GM18868 (cell line): ENCODE results near the gene CCDC50.

Source experiments
- ATAC-seq: cut with Tn5 transposase; IDR thresholded peaks from one replicate; pipeline ENCODE4 v1.9.1; 2021; ENCODE audit warnings: mild to moderate bottlenecking, moderate library complexity; ENCODE audit not compliant: unreplicated experiment

The CCDC50 gene

DNA sequence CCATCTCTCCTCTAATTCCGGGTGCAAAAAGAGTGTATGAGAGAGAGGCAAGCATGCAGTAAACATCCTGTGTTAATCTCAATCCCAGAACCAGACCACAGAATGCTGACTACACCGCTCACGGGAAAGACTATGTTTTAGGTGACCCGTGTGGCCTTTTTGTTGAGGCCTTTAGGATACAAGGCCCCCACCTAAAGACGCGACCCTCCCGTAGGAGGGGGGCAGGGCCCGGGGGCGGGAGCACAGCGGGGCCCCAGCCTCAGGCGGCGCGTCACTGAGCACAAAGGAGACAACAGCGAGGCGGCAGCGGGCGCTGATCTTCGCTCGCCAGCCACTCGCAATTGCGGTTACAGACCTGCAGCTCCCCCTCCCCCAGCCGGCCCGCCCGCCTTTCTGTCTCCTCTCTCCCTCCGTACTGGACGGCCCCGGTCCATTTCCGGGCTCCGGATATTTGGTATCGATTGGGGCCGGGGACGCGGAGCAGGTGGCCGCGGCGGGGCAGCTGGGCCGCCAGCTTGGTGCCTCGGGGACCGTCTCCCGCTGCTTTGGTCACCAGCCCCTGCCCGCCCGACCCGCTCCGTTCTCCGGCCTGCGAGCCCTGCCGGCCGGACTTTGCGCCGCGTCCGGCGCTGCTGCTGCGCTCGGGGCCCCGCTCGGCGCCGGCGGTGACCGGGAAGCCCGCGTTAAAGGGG lies at the start of gene CCDC50:
CCDC50 (plus strand) TSS at position 433 of the 692 bp plus-strand sequence. CDS start 281 bp downstream, outside the sequence.
- ATAC-seq = peak; percentile 84

GRCh38 chr3:191280111-191280510 lies 49.1 kb upstream of the CCDC50 start:
- no peak for ATAC-seq

GRCh38 chr3:191280882-191281281 lies 48.3 kb upstream of the CCDC50 start:
- no peak for ATAC-seq

- ATAC-seq = no peak
These were observed 46.7 kb upstream of the CCDC50 start for GRCh38 chr3:191282251-191283185.

DNA sequence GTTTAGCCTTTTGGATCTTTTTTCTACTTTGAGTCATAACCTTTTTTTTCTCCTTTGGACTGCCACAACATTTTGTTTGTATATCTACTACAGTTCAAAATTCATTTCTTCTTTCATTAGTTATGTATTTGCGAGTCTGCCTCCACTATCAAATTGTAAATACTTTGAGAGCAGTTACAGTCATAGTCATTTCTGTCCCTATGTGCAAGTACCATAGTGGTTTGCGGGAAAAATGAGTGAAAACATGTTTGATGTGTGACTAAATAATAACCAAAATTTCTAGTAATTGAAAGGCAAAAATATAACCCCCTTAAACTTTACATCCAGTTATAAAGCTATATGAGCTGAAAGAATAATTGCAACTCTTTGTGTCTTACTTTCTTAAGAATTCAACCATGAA lies 45.8 kb upstream of the CCDC50 start:
- ATAC-seq = no peak

- ATAC-seq = peak; percentile 87
These were observed 38.7 kb upstream of the CCDC50 start for GRCh38 chr3:191290311-191291025.

GRCh38 chr3:191292243-191293015 lies 36.8 kb upstream of the CCDC50 start:
- ATAC-seq = no peak

DNA sequence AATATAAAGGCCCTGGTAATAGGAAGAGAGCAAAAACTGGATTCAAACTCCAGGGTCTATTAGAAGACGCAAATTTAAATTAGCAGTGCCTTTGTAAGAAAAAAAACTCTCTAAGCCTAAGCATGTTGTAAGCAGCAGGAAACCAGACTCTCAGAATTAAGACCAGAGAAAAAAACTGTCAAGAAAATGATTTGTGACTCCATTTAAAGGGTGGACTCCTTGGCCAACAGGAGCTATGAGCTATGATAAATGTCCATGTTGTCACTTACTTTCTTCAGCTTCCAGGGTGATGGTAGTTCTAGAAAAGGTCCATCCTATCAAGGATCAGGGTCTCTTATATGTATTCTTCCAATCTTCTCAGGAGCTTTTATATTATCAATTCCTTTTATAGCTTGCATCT lies 34.9 kb upstream of the CCDC50 start:
- no peak for ATAC-seq

- peak; percentile 87 for ATAC-seq
These were observed 33.1 kb upstream of the CCDC50 start for GRCh38 chr3:191296041-191296541.

GRCh38 chr3:191298846-191299245 lies 30.3 kb upstream of the CCDC50 start:
- no peak for ATAC-seq

- peak; percentile 27 for ATAC-seq
These were observed 28.8 kb upstream of the CCDC50 start for GRCh38 chr3:191300422-191300821.

DNA sequence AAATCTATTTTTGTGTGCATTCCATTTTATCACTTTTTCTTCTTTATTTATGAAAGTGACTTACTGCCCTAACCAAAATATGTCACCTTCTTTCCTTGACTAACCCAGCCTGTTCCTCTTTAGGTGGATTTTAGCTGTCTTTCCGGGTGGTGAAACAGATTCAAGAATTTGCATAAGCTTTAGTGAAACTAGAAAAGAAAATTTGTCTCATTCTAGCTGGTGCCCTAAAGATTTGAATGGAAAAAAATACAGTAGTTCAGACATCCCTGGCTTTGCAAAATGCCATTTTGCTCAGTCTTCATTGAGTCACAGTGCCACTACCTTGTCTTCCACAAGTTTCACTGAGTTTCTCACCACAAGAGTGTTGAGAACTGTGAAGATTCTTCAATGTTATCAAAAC lies 28.2 kb upstream of the CCDC50 start:
- ATAC-seq = peak; percentile 60

DNA sequence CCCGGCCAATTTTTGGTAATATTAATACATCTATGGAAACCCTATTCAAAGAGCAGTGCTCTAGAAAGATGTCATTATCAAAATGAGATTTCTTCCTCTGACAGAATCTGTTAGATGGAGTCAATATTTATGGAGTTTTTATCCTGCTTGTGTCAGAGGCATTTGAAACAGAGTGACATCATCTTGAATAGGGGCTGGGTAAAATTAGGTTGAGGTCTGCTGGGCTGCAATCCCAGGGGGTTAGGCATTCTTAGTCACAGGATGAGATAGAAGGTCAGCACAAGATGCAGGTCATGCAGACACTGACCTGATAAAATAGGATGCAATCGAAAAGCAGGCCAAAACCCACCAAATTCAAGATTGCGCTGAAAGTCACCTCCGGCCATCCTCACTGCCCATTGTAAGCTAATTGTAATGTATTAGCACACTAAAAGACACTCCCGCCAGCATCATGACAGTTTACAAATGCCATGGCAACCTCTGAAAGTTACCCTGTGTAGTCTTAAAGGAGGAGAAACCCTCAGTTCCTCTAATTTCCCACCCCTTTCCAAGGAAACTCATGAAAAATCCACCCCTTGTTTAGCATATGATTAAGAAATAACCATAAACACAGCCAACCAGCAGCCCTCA lies 27.3 kb upstream of the CCDC50 start:
- ATAC-seq = no peak

DNA sequence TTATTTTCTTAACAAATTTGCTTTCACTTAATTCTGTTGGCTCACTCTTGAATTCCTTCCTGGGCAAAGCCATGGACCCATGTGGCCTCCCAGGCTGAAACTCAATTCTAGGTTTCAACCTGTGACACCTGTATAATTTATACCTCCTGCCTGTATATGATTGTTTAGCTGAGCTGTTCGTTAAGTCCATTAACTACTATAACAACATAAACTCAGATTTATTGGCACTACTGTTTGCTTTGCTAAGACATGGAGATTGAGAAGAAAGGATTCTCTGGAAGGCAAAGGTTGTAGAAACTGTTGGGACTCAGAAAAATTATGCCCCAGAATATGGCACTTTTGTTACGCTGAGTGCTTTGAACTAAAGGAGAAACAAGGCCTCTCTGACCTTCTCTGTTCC lies 26.7 kb upstream of the CCDC50 start:
- no peak for ATAC-seq

DNA sequence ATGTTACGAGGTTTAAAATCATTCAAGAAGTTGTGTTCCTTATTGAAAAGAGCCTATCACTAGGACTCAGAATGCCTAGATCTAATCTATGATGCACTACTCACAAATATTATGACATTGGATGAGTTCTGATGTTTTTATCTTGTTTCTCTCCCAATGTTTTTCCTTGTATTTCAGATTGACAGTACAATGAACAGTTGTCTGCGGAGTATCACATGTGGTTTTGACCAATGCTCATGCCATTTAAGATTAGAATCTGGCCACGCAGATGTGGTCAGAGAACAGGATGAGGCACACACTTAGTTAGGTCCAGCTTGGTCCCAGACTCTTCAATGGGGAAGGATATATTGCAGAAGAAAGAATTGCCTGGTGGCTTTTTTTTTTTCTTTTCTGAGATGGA lies 25.6 kb upstream of the CCDC50 start:
- no peak for ATAC-seq

GRCh38 chr3:191306428-191306827 lies 22.8 kb upstream of the CCDC50 start:
- ATAC-seq = no peak

DNA sequence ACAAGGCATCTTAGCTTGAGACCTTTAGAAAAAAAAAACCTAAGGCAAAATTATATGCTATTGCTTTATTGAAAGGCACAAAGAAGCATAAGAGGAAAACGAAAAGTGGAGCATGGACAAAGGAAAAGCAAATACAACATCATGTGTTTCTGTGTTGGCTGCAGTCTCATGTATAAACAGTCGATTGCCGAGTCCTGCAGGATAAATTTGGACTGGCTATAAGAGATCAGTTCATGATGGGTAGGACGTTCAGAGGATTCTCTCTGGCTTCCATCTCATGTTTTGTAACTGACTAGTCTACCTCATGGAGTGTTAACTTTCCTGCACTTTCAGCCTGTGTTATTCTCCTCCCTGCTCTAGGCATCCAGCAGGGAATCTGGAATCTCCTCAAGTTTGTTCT lies 21.9 kb upstream of the CCDC50 start:
- ATAC-seq = no peak

DNA sequence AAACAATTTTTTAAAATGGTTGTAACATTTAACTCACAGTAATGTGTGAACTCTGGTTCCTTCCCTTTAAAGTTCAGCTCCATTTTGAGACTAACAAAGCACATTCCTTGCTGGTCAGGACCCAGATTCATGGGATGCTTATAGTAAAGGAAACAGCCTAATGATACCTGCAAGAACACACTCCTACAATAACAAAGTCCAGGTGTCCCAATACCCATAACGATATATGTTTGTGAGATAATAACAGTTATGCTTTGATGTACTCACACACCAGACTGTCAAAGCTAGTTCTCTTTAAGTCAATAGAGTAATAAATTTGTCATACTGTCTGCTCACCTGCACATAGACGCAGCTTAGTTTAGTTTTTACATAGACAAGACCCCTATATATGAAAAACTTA lies 15.9 kb upstream of the CCDC50 start:
- no peak for ATAC-seq

GRCh38 chr3:191314109-191314728 lies 15.0 kb upstream of the CCDC50 start:
- no peak for ATAC-seq
